Endodermal cell (in vitro differentiated cells): ENCODE data around the gene BLCAP. TPM values are rescaled to one million over a fixed set of nuclear protein-coding genes. Genes with fewer than 3 reads are reported as not detected.

Experiments used
- DNase-seq: peaks from one replicate; pipeline ENCODE4 v3.0.0-alpha.2; 2017
- H3K27ac ChIP-seq: 2 replicates; pipeline ENCODE4 v1.5.1; 2013; ENCODE audit warnings: mild to moderate bottlenecking, low read depth, low read length, moderate library complexity
- H3K27me3 ChIP-seq: 2 replicates; pipeline ENCODE4 v1.6.1; 2013; ENCODE audit warnings: mild to moderate bottlenecking, low read length, moderate library complexity; ENCODE audit not compliant: insufficient read depth, control insufficient read depth, poor library complexity, severe bottlenecking
- H3K36me3 ChIP-seq: 2 replicates; pipeline ENCODE4 v1.7.0; 2013; ENCODE audit warnings: mild to moderate bottlenecking, low read length, moderate library complexity; ENCODE audit not compliant: control insufficient read depth, insufficient read depth
- H3K4me1 ChIP-seq: one replicate; pipeline ENCODE4 v1.7.0; 2013; ENCODE audit warnings: low read length; ENCODE audit not compliant: control insufficient read depth, insufficient read depth
- H3K4me3 ChIP-seq: 2 replicates; pipeline ENCODE4 v1.5.1; 2013; ENCODE audit warnings: mild to moderate bottlenecking, low read length, moderate library complexity
- H3K9ac ChIP-seq: 2 replicates; pipeline ENCODE4 v1.6.1; 2013; ENCODE audit warnings: mild to moderate bottlenecking, low read length, moderate library complexity; ENCODE audit not compliant: poor library complexity, severe bottlenecking; ENCODE audit errors: extremely low read depth
- H3K9me3 ChIP-seq: 2 replicates; pipeline ENCODE4 v1.6.1; 2013; ENCODE audit warnings: mild to moderate bottlenecking, low read length, moderate library complexity; ENCODE audit not compliant: control insufficient read depth
- H3K27ac Mint-ChIP-seq: 2 replicates; pipeline ENCODE4 v1.8.0; 2020; ENCODE audit warnings: mixed read lengths
- H3K27me3 Mint-ChIP-seq: 2 replicates; pipeline ENCODE4 v1.8.0; 2021; ENCODE audit warnings: mild to moderate bottlenecking, mixed read lengths; ENCODE audit not compliant: insufficient read depth
- H3K36me3 Mint-ChIP-seq: 2 replicates; pipeline ENCODE4 v1.8.0; 2020; ENCODE audit warnings: low read depth, mixed read lengths
- H3K4me1 Mint-ChIP-seq: 2 replicates; pipeline ENCODE4 v1.8.0; 2020; ENCODE audit warnings: mixed read lengths
- H3K4me3 Mint-ChIP-seq: 2 replicates; pipeline ENCODE4 v1.8.0; 2020; ENCODE audit warnings: mild to moderate bottlenecking, moderate library complexity, mixed read lengths
- H3K9me3 Mint-ChIP-seq: 2 replicates; pipeline ENCODE4 v1.8.0; 2020; ENCODE audit warnings: mild to moderate bottlenecking, mixed read lengths
- WGBS, 2 experiments: methylation state at CpG; one replicate each; pipeline versions ENCODE4 v1.1.5 to v1.1.7; 2013; ENCODE audit warnings: missing lambda C conversion rate in 2 of 2, mixed read lengths in 1 of 2; ENCODE audit not compliant: insufficient coverage in 1 of 2, insufficient read length in 1 of 2; 5-methylcytosine and 5-hydroxymethylcytosine counted together
- total RNA-seq, 2 donors: library from RNA; stranded (reverse); fragmentation: NEBNext Ultra II Directional in 1 of 2; extraction: Animal tissue kit (Norgen Biotek cat#: 25700) in 1 of 2; gene quantifications; 2 replicates in 1 of 2; 3 replicates in 1 of 2; pipeline ENCODE4 v1.2.1, GENCODE V29; 2021
- TF ChIP-seq, protein P1 (sequence below): fragments of 200-600 bp; sonication (generic); conservative IDR thresholded peaks from 2 replicates; pipeline ENCODE4 v1.5.0; 2021; ENCODE audit warnings: antibody characterized with exemption, mild to moderate bottlenecking

BLCAP gene
- total RNA-seq, 2 donors from 2014 or later: 32.5 to 56.5 TPM

DNA sequence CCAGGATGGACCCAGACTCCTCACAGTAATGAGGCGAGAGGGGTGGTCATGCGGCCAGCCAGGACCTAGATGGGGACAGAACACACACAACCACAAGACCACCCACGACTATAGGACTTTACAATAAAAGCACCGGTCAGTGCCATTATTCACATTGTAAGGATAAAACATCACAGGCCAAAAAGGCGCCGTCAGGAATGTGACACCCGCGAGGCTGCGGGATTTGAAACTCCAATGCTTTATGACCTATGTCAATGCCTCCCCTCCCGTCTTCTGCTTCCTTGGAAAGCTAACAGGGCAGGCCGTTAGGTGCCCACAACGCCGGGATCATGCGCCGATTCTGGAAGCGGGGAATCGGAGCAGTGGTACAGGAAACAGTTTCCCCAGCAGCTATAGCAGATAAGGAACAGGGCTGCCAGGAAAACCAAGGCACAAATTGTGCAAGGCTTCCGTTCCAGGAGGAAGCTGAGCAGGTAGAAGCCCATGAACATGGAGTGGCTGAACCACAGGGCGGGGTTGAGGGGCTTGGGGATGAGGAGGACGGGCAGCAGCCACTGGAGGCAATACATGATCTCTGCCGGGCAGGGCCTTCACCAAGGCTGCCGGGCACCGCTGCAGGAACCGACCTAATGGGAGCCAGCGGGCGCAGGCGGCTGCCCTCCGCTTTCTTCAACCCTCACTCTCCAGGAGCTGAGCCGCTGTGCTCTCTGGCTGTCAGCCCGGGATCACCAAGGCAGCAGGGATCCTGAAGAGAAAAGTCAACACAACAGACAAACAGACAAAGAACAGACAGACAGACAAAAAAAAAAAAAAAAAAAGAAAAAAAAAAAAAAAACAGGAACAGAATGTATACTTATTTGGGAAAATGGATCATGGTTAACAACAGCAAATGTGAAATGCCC lies 8.8 kb downstream of the BLCAP start:
- H3K4me3 Mint-ChIP-seq: peak overlapping the region; percentile 71
- no peaks in the 10 kb centered on the region for H3K9me3 Mint-ChIP-seq
- TF ChIP-seq, protein P1, sequence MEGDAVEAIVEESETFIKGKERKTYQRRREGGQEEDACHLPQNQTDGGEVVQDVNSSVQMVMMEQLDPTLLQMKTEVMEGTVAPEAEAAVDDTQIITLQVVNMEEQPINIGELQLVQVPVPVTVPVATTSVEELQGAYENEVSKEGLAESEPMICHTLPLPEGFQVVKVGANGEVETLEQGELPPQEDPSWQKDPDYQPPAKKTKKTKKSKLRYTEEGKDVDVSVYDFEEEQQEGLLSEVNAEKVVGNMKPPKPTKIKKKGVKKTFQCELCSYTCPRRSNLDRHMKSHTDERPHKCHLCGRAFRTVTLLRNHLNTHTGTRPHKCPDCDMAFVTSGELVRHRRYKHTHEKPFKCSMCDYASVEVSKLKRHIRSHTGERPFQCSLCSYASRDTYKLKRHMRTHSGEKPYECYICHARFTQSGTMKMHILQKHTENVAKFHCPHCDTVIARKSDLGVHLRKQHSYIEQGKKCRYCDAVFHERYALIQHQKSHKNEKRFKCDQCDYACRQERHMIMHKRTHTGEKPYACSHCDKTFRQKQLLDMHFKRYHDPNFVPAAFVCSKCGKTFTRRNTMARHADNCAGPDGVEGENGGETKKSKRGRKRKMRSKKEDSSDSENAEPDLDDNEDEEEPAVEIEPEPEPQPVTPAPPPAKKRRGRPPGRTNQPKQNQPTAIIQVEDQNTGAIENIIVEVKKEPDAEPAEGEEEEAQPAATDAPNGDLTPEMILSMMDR: no peak
- no peak overlapping the region for H3K4me3 ChIP-seq
- peaks cover 8% of the 10 kb centered on the region for H3K27me3 Mint-ChIP-seq
- peak overlapping the region; percentile 83 for H3K27ac Mint-ChIP-seq
- DNase-seq: peak; percentile 41
- no peak overlapping the region for H3K27ac ChIP-seq
- H3K4me1 Mint-ChIP-seq: peaks cover 46% of the 10 kb centered on the region
- H3K27me3 ChIP-seq: no peaks in the 10 kb centered on the region
- 91 to 92% methylated on average over 17 to 30 of the region's 30 CpGs for WGBS, 2 experiments
- H3K36me3 ChIP-seq: peaks cover 47% of the 10 kb centered on the region
- H3K9ac ChIP-seq: no peak overlapping the region
- H3K36me3 Mint-ChIP-seq: peaks cover 67% of the 10 kb centered on the region
- H3K4me1 ChIP-seq: peaks cover 11% of the 10 kb centered on the region
- H3K9me3 ChIP-seq: no peaks in the 10 kb centered on the region

DNA sequence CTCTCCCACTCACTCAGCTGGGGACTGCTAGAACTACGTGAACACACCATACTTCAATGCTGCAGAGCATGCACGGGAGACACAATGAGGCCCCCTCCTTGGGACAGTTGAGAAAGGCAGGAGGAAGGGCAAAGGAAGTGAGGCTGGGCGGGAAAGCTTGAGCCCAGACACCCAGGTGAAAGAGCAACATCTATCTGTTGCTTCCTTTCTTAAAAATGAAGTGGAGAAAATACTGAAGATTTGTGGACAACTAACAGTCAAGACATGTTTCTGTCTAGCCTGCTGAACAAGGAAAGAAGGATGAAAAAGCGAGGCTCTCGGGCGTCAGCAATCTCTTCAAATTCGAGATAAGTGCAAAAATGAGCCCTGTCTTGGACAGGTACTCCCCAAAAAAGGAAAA lies 9.6 kb downstream of the BLCAP start:
- no peak overlapping the region for H3K4me3 ChIP-seq
- Mint-ChIP-seq H3K27me3 (peaks cover 7% of the 10 kb centered on the region), H3K4me1 (peaks cover 46% of the 10 kb centered on the region), H3K9me3 (no peaks in the 10 kb centered on the region), H3K27ac (no peak overlapping the region), H3K36me3 (peaks cover 61% of the 10 kb centered on the region), H3K4me3 (no peak overlapping the region)
- WGBS, 2 experiments: 85 to 93% methylated on average over 7 of the region's 7 CpGs
- peak; percentile 27 for DNase-seq
- no peaks in the 10 kb centered on the region for H3K27me3 ChIP-seq
- H3K9ac ChIP-seq: no peak overlapping the region
- TF ChIP-seq, protein P1: no peak
- H3K27ac ChIP-seq: peak overlapping the region; percentile 73
- H3K4me1 ChIP-seq: peaks cover 11% of the 10 kb centered on the region
- no peaks in the 10 kb centered on the region for H3K9me3 ChIP-seq
- peaks cover 51% of the 10 kb centered on the region for H3K36me3 ChIP-seq

DNA sequence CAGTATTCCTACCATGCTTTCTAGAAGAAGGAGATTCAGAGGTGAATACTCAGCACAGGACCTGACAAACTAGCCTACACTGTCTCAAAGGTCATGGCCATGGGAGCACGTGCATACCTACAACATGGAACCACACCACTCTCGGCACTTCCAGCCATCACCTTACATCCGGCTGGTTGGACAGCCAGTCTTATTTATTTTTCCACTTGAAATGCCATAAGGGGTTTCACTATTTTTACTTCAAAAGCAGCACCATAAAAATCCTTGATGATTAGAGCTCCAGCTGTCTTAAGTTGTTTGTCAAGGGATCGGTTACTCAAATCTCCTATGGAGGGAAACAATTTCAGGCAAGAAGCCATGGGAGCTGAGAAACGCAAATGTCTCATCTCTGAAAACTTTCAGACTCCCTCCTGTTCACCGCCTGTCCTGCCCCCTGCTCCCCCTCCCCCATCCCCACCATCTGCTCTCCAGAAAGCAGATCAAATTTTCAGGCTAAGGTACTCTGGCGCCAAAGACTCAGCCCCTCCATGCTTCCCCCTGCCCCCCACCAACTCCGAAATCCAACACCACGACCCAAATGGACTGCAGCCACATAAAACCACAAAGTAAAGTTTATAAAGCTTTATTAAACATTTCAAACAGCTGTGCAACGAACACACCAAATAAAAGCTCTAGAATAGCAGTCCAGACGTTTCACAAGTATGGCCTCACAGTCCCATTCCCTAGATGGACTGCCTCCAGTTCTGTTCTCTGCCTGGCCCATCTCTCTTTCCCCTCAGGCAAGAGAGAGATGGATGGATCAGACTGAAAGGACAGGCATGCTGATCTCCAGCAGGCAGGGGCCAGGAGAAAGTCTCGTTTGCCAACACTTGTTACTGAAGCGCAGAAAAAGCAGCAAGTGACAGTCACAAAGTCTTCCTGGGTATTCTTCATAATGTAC lies 10.6 kb downstream of the BLCAP start:
- DNase-seq: peak; percentile 20
- Histone ChIP-seq H3K27me3 (no peaks in the 10 kb centered on the region), H3K36me3 (peaks cover 51% of the 10 kb centered on the region), H3K9ac (no peak overlapping the region), H3K4me1 (peaks cover 11% of the 10 kb centered on the region), H3K27ac (peak overlapping the region; percentile 73), H3K4me3 (no peak overlapping the region), H3K9me3 (no peaks in the 10 kb centered on the region)
- H3K4me3 Mint-ChIP-seq: no peak overlapping the region
- 84 to 86% methylated on average over 8 to 13 of the region's 13 CpGs for WGBS, 2 experiments
- no peaks in the 10 kb centered on the region for H3K9me3 Mint-ChIP-seq
- H3K36me3 Mint-ChIP-seq: peaks cover 58% of the 10 kb centered on the region
- H3K27me3 Mint-ChIP-seq: peaks cover 4% of the 10 kb centered on the region
- TF ChIP-seq, protein P1: no peak
- H3K4me1 Mint-ChIP-seq: peaks cover 46% of the 10 kb centered on the region
- peak overlapping the region; percentile 8 for H3K27ac Mint-ChIP-seq
